ENCODE data around the gene BLOC1S4.

The BLOC1S4 gene

DNA sequence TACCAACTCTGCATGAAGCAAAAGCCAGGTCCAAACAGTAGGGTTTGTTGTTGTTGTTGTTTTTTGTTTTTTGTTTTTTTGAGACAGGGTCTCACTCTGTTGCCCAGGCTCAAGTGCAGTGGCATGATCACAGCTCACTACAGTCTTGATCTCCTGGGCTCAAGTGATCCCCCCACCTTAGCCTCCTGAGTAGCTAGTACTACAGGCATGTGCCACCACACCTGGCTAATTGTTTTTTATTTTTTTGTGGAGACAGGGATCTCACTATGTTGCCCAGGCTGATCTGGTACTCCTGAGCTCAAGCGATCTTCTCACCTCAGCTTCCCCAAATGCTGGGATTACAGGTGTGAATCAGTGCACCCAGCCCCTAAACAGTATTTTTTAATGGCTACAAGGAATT lies 16.1 kb upstream of the BLOC1S4 start:
- H3K4me3 ChIP-seq: no peak overlapping the region
- no peaks in the 10 kb centered on the region for H3K27me3 ChIP-seq
- intact Hi-C loops (cut with DNase I; ENCODE audit: low total_unique reads): no loop called here
- TF ChIP-seq, protein P1, sequence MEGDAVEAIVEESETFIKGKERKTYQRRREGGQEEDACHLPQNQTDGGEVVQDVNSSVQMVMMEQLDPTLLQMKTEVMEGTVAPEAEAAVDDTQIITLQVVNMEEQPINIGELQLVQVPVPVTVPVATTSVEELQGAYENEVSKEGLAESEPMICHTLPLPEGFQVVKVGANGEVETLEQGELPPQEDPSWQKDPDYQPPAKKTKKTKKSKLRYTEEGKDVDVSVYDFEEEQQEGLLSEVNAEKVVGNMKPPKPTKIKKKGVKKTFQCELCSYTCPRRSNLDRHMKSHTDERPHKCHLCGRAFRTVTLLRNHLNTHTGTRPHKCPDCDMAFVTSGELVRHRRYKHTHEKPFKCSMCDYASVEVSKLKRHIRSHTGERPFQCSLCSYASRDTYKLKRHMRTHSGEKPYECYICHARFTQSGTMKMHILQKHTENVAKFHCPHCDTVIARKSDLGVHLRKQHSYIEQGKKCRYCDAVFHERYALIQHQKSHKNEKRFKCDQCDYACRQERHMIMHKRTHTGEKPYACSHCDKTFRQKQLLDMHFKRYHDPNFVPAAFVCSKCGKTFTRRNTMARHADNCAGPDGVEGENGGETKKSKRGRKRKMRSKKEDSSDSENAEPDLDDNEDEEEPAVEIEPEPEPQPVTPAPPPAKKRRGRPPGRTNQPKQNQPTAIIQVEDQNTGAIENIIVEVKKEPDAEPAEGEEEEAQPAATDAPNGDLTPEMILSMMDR (IDR thresholded peaks at IDR 0.05): no peak
- peaks cover 0 to 26% (median 5%) of the 10 kb centered on the region in 3 donors for H3K36me3 ChIP-seq
- H3K9me3 ChIP-seq: no peaks in the 10 kb centered on the region
- DNase-seq: no peak
- peaks cover 0 to 12% (median 2%) of the 10 kb centered on the region in 4 donors for H3K4me1 ChIP-seq
- no peak overlapping the region for H3K27ac ChIP-seq

DNA sequence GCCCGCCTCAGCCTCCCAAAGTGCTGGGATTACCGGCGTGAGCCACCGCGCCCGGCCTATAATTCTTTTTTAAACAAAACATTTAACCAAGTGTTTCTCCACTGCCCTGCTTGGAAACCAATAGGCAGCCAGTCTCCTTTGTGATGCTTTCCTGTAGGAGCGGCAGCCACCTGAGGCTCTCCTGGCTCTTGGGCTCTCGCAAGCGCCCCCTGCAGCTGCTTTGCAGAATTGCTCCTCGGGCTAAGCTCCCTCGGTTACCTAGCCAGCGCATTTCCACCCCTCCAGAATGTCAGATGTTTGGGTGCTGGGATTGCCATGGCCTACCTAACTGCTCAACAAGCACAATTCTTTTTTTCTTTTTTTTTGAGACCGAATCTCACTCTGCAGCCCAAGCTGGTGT lies 14.6 kb upstream of the BLOC1S4 start:
- TF ChIP-seq, protein P1 (IDR thresholded peaks at IDR 0.05): no peak
- no peaks in the 10 kb centered on the region for H3K27me3 ChIP-seq
- no peak for DNase-seq
- peaks cover 0 to 20% (median 6%) of the 10 kb centered on the region in 4 donors for H3K4me1 ChIP-seq
- no peaks in the 10 kb centered on the region for H3K9me3 ChIP-seq
- H3K36me3 ChIP-seq: peaks cover 0 to 19% (median 5%) of the 10 kb centered on the region in 3 donors
- H3K27ac ChIP-seq: no peak overlapping the region
- H3K4me3 ChIP-seq: no peak overlapping the region
- intact Hi-C loops (cut with DNase I; ENCODE audit: low total_unique reads): no loop called here

DNA sequence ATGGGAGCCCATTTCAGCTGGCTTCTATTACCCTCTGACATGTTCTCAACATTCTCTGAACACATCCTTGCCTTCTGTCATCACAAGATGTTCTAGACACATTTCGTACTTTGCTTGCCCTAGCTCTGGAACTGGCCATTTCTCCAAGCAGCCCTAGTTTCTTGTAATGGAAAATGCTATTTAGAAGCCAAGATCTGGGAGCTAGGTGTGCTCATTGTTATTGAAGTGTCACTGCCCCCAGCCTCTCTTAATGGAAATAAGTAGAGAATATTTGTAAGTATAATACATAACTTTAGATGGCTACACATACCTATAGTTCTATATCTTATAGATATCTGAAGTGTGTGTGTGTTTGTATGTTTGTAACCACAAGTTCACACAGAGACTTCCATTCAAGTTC lies 13.2 kb upstream of the BLOC1S4 start:
- no peak for DNase-seq

DNA sequence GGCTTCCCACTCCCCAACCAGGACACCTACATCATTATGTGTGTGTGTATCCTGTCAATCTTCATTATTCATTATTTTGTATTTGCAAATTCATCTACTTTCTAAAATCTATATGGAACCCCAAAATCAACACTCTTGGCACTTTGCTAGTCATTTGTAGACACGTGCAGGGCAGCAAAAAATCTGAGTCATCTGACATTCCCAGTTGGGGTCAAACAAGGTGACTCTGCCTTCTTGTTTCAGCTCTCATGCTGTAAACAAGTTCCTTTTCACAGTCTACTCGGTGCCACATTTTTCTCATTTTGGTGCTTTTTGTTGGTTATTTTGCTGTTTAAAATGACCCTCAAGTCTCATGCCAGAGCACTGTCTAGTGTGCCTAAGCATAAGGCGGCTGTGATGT lies 12.2 kb upstream of the BLOC1S4 start:
- intact Hi-C loops (cut with DNase I; ENCODE audit: low total_unique reads): no loop called here
- Histone ChIP-seq H3K27me3 (no peaks in the 10 kb centered on the region), H3K9me3 (no peaks in the 10 kb centered on the region), H3K27ac (no peak overlapping the region), H3K4me1 (peaks cover 5 to 44% (median 19%) of the 10 kb centered on the region in 4 donors), H3K4me3 (no peak overlapping the region), H3K36me3 (peaks cover 0 to 23% (median 5%) of the 10 kb centered on the region in 3 donors)
- TF ChIP-seq, protein P1 (IDR thresholded peaks at IDR 0.05): no peak
- no peak for DNase-seq

More for the DNA sequence above, 13.2 kb upstream of the BLOC1S4 start:
- peaks cover 0 to 23% (median 5%) of the 10 kb centered on the region in 3 donors for H3K36me3 ChIP-seq
- H3K4me1 ChIP-seq: peaks cover 1 to 34% (median 13%) of the 10 kb centered on the region in 4 donors
- no peak overlapping the region for H3K4me3 ChIP-seq
- TF ChIP-seq, protein P1 (IDR thresholded peaks at IDR 0.05): no peak
- intact Hi-C loops (cut with DNase I; ENCODE audit: low total_unique reads): no loop called here
- H3K27me3 ChIP-seq: no peaks in the 10 kb centered on the region
- no peaks in the 10 kb centered on the region for H3K9me3 ChIP-seq
- H3K27ac ChIP-seq: no peak overlapping the region

DNA sequence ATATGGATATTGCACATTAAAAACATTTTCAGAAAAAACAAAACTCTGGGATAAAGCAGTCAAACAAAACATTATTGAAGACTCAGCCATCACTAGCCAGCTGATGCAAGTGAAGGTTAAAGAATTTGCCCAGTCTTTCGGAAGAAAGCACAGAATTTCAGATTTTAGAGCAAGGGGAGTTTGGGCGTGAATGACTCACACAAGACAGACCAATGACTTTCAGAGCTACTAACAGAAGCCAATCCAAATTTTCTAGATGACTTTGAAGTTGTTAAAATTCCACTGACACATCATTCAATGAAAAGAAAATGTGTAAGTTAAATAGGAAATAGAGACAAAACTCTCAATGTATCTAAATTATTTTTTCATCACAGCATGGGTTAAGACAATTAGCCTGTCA lies 10.3 kb upstream of the BLOC1S4 start:
- TF ChIP-seq, protein P1 (IDR thresholded peaks at IDR 0.05): no peak
- intact Hi-C loops (cut with DNase I; ENCODE audit: low total_unique reads): loop anchor here (5.0 kb wide), 1 partner anchor 63 kb away; the partner anchor contains the start of gene MRFAP1

More for the DNA sequence above, 10.3 kb upstream of the BLOC1S4 start:
- peaks cover 0 to 14% (median 5%) of the 10 kb centered on the region in 3 donors for H3K36me3 ChIP-seq
- no peak overlapping the region for H3K4me3 ChIP-seq
- H3K27me3 ChIP-seq: no peaks in the 10 kb centered on the region
- DNase-seq: no peak
- peaks cover 5 to 51% (median 24%) of the 10 kb centered on the region in 4 donors for H3K4me1 ChIP-seq
- H3K9me3 ChIP-seq: no peaks in the 10 kb centered on the region
- no peak overlapping the region for H3K27ac ChIP-seq
